Breast epithelium (tissue), 3 donors: ENCODE data around the gene C11orf42.

ENCODE experiments used
- POLR2A ChIP-seq: fragments of 450-650 bp; IDR thresholded peaks from one replicate; pipeline ENCODE4 v1.6.1; 2016; ENCODE audit warnings: antibody characterized with exemption, mild to moderate bottlenecking, moderate library complexity
- POLR2AphosphoS5 ChIP-seq, 3 donors: sonication (generic); formaldehyde crosslinking; IDR thresholded peaks; one replicate each; pipeline ENCODE4 v1.6.1; 2017; ENCODE audit warnings: antibody characterized with exemption in 3 of 3
- TF ChIP-seq, protein P1 (sequence below), 3 donors: fragments of 450-650 bp; IDR thresholded peaks; one replicate each; pipeline ENCODE4 v1.5.1; 2016 to 2017; ENCODE audit warnings: antibody characterized with exemption in 3 of 3, mild to moderate bottlenecking in 3 of 3, moderate library complexity in 3 of 3

DNA sequence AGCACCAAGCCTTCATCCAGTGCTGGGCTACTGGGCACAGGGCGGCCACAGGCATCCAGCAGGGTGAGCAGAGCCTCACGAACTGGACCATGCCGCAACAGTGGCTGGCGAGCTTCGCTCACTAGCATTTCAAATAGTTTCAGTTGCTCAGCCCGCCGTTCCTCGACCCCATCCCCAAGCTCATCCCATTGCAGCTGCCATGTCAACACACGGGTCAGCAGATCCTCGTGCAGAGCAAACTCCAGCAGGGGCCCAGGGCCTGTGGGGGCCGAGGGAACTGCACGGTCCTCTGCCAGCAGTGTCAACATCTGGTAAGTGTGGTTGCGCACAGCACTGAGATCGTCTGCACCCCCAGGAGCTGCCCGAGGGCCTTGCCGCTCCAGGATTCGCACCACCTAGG lies 18.5 kb downstream of the C11orf42 start:
- TF ChIP-seq, protein P1, sequence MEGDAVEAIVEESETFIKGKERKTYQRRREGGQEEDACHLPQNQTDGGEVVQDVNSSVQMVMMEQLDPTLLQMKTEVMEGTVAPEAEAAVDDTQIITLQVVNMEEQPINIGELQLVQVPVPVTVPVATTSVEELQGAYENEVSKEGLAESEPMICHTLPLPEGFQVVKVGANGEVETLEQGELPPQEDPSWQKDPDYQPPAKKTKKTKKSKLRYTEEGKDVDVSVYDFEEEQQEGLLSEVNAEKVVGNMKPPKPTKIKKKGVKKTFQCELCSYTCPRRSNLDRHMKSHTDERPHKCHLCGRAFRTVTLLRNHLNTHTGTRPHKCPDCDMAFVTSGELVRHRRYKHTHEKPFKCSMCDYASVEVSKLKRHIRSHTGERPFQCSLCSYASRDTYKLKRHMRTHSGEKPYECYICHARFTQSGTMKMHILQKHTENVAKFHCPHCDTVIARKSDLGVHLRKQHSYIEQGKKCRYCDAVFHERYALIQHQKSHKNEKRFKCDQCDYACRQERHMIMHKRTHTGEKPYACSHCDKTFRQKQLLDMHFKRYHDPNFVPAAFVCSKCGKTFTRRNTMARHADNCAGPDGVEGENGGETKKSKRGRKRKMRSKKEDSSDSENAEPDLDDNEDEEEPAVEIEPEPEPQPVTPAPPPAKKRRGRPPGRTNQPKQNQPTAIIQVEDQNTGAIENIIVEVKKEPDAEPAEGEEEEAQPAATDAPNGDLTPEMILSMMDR (IDR thresholded peaks at IDR 0.05) = no peak
- TF ChIP-seq POLR2AphosphoS5 (IDR thresholded peaks at IDR 0.05) = no peak
- no peak for TF ChIP-seq POLR2A
